Measurements from ENCODE around the gene STMN3.
"Not testable (repeated sequence)": the region's sequence is repeated elsewhere in the genome, so short reads cannot be mapped to it uniquely, and the experiment has no call there.

STMN3 gene

GRCh38 chr20:63678667-63679465, 25.6 kb upstream of the STMN3 start:
- DNase-seq: no peak

GRCh38 chr20:63678071-63678470, 24.8 kb upstream of the STMN3 start:
- no peak for DNase-seq

DNA sequence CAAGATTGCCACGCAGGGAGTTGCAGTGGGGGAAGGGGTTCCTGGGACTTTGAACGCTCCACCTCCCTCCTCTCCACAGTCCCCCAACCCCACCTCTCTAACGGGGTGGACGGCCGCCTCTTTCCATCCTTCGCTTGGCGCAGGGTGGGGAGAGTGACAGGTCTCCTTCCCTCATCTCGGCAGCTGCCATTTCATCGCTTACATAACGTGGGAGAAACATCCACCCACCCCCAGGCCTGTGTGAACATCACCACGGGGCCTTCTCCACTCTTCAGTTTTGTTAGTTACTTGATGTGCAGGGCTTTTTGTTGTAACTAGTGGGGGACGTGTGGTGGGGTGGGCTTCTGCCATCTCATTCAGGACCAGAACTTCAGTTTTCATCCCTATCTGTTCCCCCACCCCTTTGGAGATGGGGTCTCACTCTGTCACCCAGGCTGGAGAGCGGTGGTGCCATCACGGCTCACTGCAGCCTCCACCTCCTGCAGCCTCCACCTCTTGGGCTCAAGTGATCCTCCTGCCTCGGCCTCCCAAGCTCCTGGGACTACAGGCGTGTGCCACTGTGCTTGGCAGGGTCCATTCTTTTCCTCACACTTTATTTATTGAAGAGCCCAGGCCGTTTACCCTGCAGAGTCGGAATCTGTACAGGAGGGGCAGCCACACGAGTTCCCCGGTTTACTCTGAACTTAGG, 22.6 kb upstream of the STMN3 start:
- no peak for DNase-seq

- DNase-seq: no peak
Observed at GRCh38 chr20:63673951-63674350, 20.7 kb upstream of the STMN3 start.

DNA sequence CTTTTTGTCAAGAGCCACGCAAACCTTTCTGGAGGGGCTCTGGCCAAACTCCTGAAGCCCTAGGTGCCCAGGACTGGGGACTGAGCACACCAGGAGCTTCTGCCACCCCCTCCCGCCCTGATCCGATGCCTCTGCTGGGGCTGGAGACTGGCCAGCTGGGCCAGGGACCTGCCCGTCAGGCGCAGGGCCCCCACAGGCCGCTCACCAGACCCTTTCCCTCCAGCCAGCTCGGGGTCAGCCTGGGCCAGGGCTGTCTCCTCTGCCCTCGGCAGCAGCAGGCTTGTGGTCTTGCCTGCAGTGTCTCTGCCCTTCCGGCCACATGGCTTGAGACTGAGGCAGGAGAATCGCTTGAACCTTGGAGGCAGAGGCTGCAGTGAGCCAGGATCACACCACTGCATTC, 19.4 kb upstream of the STMN3 start:
- DNase-seq: no peak

DNA sequence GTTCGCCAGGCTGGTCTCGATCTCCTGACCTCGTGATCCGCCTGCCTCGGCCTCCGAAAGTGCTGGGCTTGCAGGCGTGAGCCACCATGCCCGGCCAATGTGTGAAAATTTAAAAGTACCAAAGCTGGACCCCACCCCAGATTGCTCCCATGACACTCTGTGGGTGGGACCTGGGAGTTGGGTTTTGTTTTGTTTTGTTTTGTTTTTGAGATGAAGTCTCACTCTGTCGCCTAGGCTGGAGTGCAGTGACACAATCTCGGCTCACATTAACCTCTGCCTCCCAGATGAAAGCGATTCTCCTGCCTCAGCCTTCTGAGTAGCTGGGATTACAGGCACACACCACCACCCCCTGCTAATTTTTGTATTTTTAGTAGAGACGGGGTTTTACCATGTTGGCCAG, 18.5 kb upstream of the STMN3 start:
- not testable (repeated sequence) for DNase-seq

DNA sequence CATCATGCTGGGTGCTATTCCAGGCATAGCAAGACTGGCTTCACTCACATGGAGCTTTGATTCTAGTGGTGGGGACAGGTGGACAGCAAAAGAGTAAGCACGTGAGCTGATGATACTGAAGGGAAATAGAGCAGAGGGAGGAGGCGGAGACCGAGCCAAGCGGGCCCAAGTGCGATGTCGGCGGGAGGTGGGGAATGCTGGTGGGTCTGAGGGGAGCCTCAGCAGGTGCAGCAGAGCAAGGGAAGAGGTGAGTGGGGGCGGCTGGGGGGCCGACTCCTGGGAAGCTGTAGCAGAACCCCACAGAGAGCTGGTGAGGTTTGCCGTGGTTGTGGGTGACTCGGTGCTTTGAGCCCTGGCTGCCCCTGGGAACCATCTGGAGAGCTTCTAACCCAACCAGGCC, 15.1 kb upstream of the STMN3 start:
- no peak for DNase-seq

DNA sequence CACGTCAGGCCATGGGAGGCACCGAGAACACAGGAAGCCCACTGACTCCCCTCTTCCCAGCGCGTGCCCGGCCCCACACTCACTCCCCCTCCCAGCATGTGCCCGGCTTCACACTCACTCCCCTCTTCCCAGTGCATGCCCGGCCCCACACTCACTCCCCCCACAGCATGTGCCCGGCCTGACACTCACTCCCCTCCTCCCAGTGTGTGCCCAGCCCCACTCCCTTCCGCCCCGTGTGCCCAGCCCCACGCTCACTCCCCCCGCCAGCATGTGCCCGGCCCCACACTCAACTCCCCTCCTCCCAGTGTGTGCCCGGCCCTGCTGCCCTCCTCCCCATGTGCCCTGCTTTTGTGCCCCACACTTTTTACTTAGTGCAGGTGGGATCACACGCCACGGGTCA, 14.6 kb upstream of the STMN3 start:
- DNase-seq: no peak

GRCh38 chr20:63665708-63666107, 12.5 kb upstream of the STMN3 start:
- DNase-seq: no peak

GRCh38 chr20:63664861-63665594, 11.8 kb upstream of the STMN3 start:
- DNase-seq: no peak

- no peak for DNase-seq
Observed at GRCh38 chr20:63664143-63664851, 11.1 kb upstream of the STMN3 start.

- DNase-seq: no peak
Observed at GRCh38 chr20:63663332-63664066, 10.3 kb upstream of the STMN3 start.

- no peak for DNase-seq
Observed at GRCh38 chr20:63662813-63663189, 9.6 kb upstream of the STMN3 start.

DNA sequence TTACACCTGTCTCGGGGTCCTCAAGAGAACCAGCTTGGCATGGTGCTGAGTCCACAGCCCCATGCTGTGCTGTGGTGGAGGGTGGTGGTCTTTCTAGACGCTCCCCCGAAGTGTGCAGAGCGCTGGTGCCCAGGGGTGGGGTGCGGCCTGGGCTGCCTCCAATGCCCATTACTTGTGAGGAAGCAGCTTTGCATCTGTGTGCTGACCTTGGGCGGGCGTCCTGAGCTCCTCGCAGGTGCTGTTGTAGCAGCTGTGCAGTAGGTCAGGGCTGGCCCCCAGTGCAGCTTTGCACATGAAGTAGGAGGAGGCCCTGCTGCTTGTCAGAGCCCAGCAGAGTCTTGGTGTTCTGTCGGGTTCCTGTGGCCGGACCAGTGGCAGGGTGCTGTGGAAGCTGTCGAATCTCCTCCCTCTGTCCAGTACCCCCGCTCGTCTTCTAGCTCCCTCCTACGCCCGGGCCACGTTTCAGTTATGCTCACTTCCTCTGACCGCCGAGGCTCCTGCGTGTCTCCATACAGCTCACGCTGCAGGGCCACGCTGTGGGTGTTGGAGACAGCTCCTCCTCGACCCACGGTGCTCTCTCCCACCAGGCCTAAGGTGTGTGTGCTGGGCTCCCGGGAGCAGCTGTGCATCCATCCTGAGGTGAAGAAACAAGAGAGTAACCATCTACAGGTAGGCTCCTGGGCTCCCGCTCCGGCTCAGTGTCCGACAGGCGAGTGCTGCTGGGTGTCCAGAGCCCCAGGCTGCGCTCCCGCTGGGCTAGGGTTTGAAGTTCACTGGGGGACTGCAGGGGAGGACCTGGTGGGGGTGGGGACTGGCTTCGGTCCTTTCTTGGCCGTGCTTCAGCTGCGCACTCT, 9.0 kb upstream of the STMN3 start:
- DNase-seq: no peak

DNA sequence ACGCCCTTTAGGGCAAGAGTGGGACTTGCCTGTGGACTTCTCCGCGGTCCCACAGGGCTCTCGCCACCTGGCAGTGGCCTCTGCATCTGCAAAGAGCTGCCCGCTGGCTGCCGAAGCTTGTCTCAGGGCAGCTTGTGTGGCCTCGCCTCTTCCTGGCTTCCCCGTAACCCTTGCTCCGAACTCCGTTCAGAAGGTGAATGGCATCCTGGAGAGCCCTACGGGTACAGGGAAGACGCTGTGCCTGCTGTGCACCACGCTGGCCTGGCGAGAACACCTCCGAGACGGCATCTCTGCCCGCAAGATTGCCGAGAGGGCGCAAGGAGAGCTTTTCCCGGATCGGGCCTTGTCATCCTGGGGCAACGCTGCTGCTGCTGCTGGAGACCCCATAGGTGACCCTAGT, 7.9 kb upstream of the STMN3 start:
- no peak for DNase-seq

- no peak for DNase-seq
Observed at GRCh38 chr20:63660622-63661021, 7.4 kb upstream of the STMN3 start.

GRCh38 chr20:63660174-63660573, 7.0 kb upstream of the STMN3 start:
- DNase-seq: not testable (repeated sequence)

GRCh38 chr20:63659370-63659769, 6.1 kb upstream of the STMN3 start:
- no peak for DNase-seq

GRCh38 chr20:63658749-63659187, 5.5 kb upstream of the STMN3 start:
- DNase-seq: peak; percentile 68 to 80

- DNase-seq: peak; percentile 92 to 95
Observed at GRCh38 chr20:63657937-63658748, 4.9 kb upstream of the STMN3 start, which contains the start of gene RTEL1. Gene RTEL1, plus strand, starts transcription at chr20:63658312. Its CDS starts 1,091 bp downstream, at chr20:63659403.
